GM20000 (cell line): Measurements from ENCODE around the gene PEF1.
A peak's percentile ranks its signal among the peaks of the same experiment; 100 is the strongest.

Source experiments
- DNase-seq: peaks from one replicate; pipeline ENCODE4 v3.0.0; 2012; ENCODE audit warnings: low spot score
- CTCF ChIP-seq: IDR thresholded peaks from 2 replicates; pipeline ENCODE4 v1.5.1; 2012; ENCODE audit warnings: mild to moderate bottlenecking, control low read depth; ENCODE audit errors: extremely low read depth, missing control alignments

PEF1 gene

GRCh38 chr1:31688233-31688918 is 43.7 kb upstream of the PEF1 start:
- no peak for DNase-seq
- TF ChIP-seq CTCF: no peak

- no peak for DNase-seq
- TF ChIP-seq CTCF: no peak
These were observed 42.9 kb upstream of the PEF1 start for GRCh38 chr1:31687601-31688000.

- TF ChIP-seq CTCF: no peak
- no peak for DNase-seq
These were observed 41.1 kb upstream of the PEF1 start for GRCh38 chr1:31685795-31686194.

GRCh38 chr1:31683997-31684396 is 39.3 kb upstream of the PEF1 start:
- DNase-seq: peak; percentile 41
- peak; percentile 37 for TF ChIP-seq CTCF

- no peak for TF ChIP-seq CTCF
- DNase-seq: no peak
These were observed 36.7 kb upstream of the PEF1 start for GRCh38 chr1:31681415-31681814.

GRCh38 chr1:31679676-31680230 is 35.1 kb upstream of the PEF1 start:
- no peak for DNase-seq
- TF ChIP-seq CTCF: no peak

- DNase-seq: no peak
- no peak for TF ChIP-seq CTCF
These were observed 34.4 kb upstream of the PEF1 start for GRCh38 chr1:31679091-31679490.
